Upper lobe of left lung (tissue), 6 donors: ENCODE data around the gene RAD51AP2. TPM values are rescaled to one million over a fixed set of nuclear protein-coding genes. Genes with fewer than 3 reads are reported as not detected.

Experiments used
- ATAC-seq, 2 donors: fragments of 200-7000 bp; cut with Tn5 transposase; one replicate each; pipeline ENCODE4 v1.9.1; 2022; ENCODE audit warnings: mild to moderate bottlenecking in 2 of 2, moderate library complexity in 2 of 2; ENCODE audit not compliant: low FRiP score in 2 of 2
- DNase-seq, 2 donors: peaks; one replicate each; pipeline ENCODE4 v3.0.0-alpha.2; 2019 to 2020
- H3K27ac ChIP-seq, 4 donors: fragments of 200-600 bp; sonication (generic); one replicate each; pipeline ENCODE4 v1.5.1; 2016 to 2019
- H3K27me3 ChIP-seq, 4 donors: fragments of 200-600 bp; sonication (generic); one replicate each; pipeline ENCODE4 v1.5.1; 2017 to 2019
- H3K36me3 ChIP-seq, 4 donors: fragments of 200-600 bp; sonication (generic); one replicate each; pipeline ENCODE4 v1.5.1; 2016 to 2019
- H3K4me1 ChIP-seq, 4 donors: fragments of 200-600 bp; sonication (generic); one replicate each; pipeline ENCODE4 v1.5.1; 2018 to 2019
- H3K4me3 ChIP-seq, 4 donors: fragments of 200-600 bp; sonication (generic); one replicate each; pipeline ENCODE4 v1.5.1; 2017 to 2019; ENCODE audit warnings: mild to moderate bottlenecking in 2 of 4, moderate library complexity in 1 of 4
- H3K9me3 ChIP-seq, 4 donors: fragments of 200-600 bp; sonication (generic); one replicate each; pipeline ENCODE4 v1.5.1; 2018 to 2019
- EP300 ChIP-seq, 4 donors: sonication (generic); formaldehyde crosslinking; IDR thresholded peaks; one replicate each; pipeline ENCODE4 v1.5.1; 2017; ENCODE audit warnings: antibody characterized with exemption in 4 of 4, control low read depth in 2 of 4
- POLR2A ChIP-seq, 4 donors: fragments of 450-650 bp; IDR thresholded peaks; one replicate each; pipeline ENCODE4 v1.5.1; 2016 to 2017; ENCODE audit warnings: antibody characterized with exemption in 4 of 4, mild to moderate bottlenecking in 2 of 4
- POLR2AphosphoS5 ChIP-seq, 2 donors: sonication (generic); formaldehyde crosslinking; IDR thresholded peaks; one replicate each; pipeline ENCODE4 v1.5.1; 2017; ENCODE audit warnings: antibody characterized with exemption in 2 of 2
- WGBS, 2 donors: methylation state at CpG; one replicate each; pipeline ENCODE4 v1.1.5; 2017 to 2018; 5-methylcytosine and 5-hydroxymethylcytosine counted together
- total RNA-seq, 6 donors: library from RNA; depleted of rRNA in 4 of 6; stranded (reverse); fragments of >200 nt in 4 of 6; gene quantifications; one replicate each; pipeline versions ENCODE4 v1.1.0 to v1.2.1, GENCODE V29; 2016 to 2021
- donor health status: DM: no; HTN: no; CAD: no; lungs with moderate emphysema.
- donor health status: DM: no; HTN: yes; CAD: no; lungs with severe emphysema.

Gene RAD51AP2
- total RNA-seq, 6 donors from 2014 or later, result 0.06 TPM; not detected in 5

- DNase-seq (no peak), ATAC-seq (no peak)
- TF ChIP-seq POLR2AphosphoS5 (IDR thresholded peaks at IDR 0.05) (no peak), POLR2A (IDR thresholded peaks at IDR 0.05) (no peak), EP300 (IDR thresholded peaks at IDR 0.05) (no peak)
- Histone ChIP-seq H3K27me3 (no peaks in the 10 kb centered on the region), H3K9me3 (no peaks in the 10 kb centered on the region), H3K27ac (no peak overlapping the region), H3K36me3 (no peaks in the 10 kb centered on the region), H3K4me1 (no peaks in the 10 kb centered on the region), H3K4me3 (no peak overlapping the region)
- whole genome bisulfite sequencing, 2 donors, result 78 to 86% methylated on average over 1 of the region's 1 CpG
Observed at GRCh38 chr2:17461087-17461475, 57.2 kb downstream of the RAD51AP2 start.

Other genes starting within 250 kb of the RAD51AP2 start
- 1 to 10 TPM in 1 of 6 donors, under 1 TPM in 2, not detected in 3; 0.33 to 1.2 (median 0.94) TPM for gene VSNL1, start 22.3 kb upstream of the RAD51AP2 start, total RNA-seq
- 10 to 100 TPM in 5 of 6 donors, 1 to 10 TPM in 1; 5.8 to 30.8 (median 13.6) TPM for gene SMC6, start 235.4 kb upstream of the RAD51AP2 start, total RNA-seq
- gene GEN1, start 235.7 kb upstream of the RAD51AP2 start, total RNA-seq, result 1 to 10 TPM; 4.9 to 8.2 (median 7.3) TPM